A549 (cell line): ENCODE results near the gene TGM4. TPM values are rescaled to one million over a fixed set of nuclear protein-coding genes. Genes with fewer than 3 reads are reported as not detected.

Experiments
- ATAC-seq, 2 experiments: fragments of 200-7000 bp in 1 of 2; fragments of >200 bp in 1 of 2; cut with Nextera tagmentation in 1 of 2; cut with Tn5 transposase in 1 of 2; 3 replicates each; pipeline versions ENCODE4 v1.8.0 to v1.9.1; 2018 to 2020; ENCODE audit warnings: mild to moderate bottlenecking in 1 of 2, moderate library complexity in 1 of 2
- CTCF ChIA-PET: fragments of 300-600 bp; sonication (Branson Sonifier 250); formaldehyde crosslinking; extraction: SDS; loops from one replicate; lab custom pipeline; 2021; ENCODE audit warnings: antibody characterized with exemption, inconsistent platforms; lab: Yijun Ruan, JAX
- POLR2A ChIA-PET: fragments of 350-600 bp; formaldehyde crosslinking; extraction: SDS; loops from one replicate; lab custom pipeline; 2021; ENCODE audit warnings: antibody characterized with exemption, inconsistent platforms; lab: Yijun Ruan, JAX
- DNase-seq, 2 experiments: peaks; one replicate each; pipeline versions ENCODE4 v3.0.0 to v3.0.0-alpha.2; 2011 to 2016; ENCODE audit warnings: low read depth in 1 of 2, low spot score in 1 of 2
- FAIRE-seq: peaks from 2 replicates; lab custom pipeline; 2011; peaks lifted over from hg19 to GRCh38; lab: Jason Lieb, UNC
- H3K27ac ChIP-seq, 2 experiments: fragments of >200 bp; sonication (Bioruptor Twin); formaldehyde crosslinking; 3 replicates each; pipeline ENCODE4 v1.5.1; 2016 to 2017
- H3K4me1 ChIP-seq: fragments of >200 bp; sonication (Bioruptor Twin); formaldehyde crosslinking; 3 replicates; pipeline ENCODE4 v1.6.1; 2016
- H3K4me2 ChIP-seq: fragments of >200 bp; sonication (Bioruptor Twin); formaldehyde crosslinking; 3 replicates; pipeline ENCODE4 v1.6.1; 2016
- H3K4me3 ChIP-seq: fragments of >200 bp; sonication (Bioruptor Twin); formaldehyde crosslinking; 3 replicates; pipeline ENCODE4 v1.5.1; 2016
- H3K9me3 ChIP-seq: fragments of >200 bp; sonication (Bioruptor Twin); formaldehyde crosslinking; 3 replicates; pipeline ENCODE4 v1.6.1; 2016
- BHLHE40 ChIP-seq: IDR thresholded peaks from 2 replicates; pipeline ENCODE4 v1.6.1; 2012; ENCODE audit warnings: low read depth, low read length, inconsistent platforms
- CBX2 ChIP-seq: fragments of 200-600 bp; sonication (generic); IDR thresholded peaks from 2 replicates; pipeline ENCODE4 v1.6.1; 2016; ENCODE audit warnings: low read depth, mild to moderate bottlenecking, borderline replicate concordance
- CEBPB ChIP-seq, 2 experiments: fragments of >200 bp in 1 of 2; sonication (Bioruptor Twin) in 1 of 2; formaldehyde crosslinking in 1 of 2; IDR thresholded peaks; 2 replicates each; pipeline ENCODE4 v1.6.1; 2012 to 2016
- EHMT2 ChIP-seq: fragments of 200-600 bp; sonication (generic); IDR thresholded peaks from 2 replicates; pipeline ENCODE4 v1.6.1; 2016; ENCODE audit warnings: antibody characterized with exemption, low read depth, mild to moderate bottlenecking, moderate library complexity
- FOSB ChIP-seq: fragments of 250-450 bp; sonication (Bioruptor Pico); IDR thresholded peaks from 2 replicates; pipeline ENCODE4 v1.5.0; 2020; ENCODE audit warnings: mild to moderate bottlenecking, moderate library complexity
- FOSL2 ChIP-seq, 2 experiments: fragments of 450-650 bp in 1 of 2; fragments of >200 bp in 1 of 2; sonication (Bioruptor Twin) in 1 of 2; formaldehyde crosslinking; IDR thresholded peaks; 2 replicates each; pipeline versions ENCODE4 v1.5.0 to v1.6.1; 2016 to 2020; ENCODE audit warnings: mild to moderate bottlenecking in 1 of 2, moderate library complexity in 1 of 2
- GATA3 ChIP-seq: IDR thresholded peaks from 2 replicates; pipeline ENCODE4 v1.6.1; 2012; ENCODE audit warnings: borderline replicate concordance
- HDAC2 ChIP-seq: fragments of 200-600 bp; sonication (generic); IDR thresholded peaks from 2 replicates; pipeline ENCODE4 v1.6.1; 2016
- HOXA7 ChIP-seq: fragments of 250-450 bp; sonication (Bioruptor Pico); IDR thresholded peaks from 2 replicates; pipeline ENCODE4 v1.5.0; 2020; ENCODE audit warnings: mild to moderate bottlenecking, moderate library complexity
- HOXB13 ChIP-seq: fragments of 250-450 bp; sonication (Bioruptor Pico); IDR thresholded peaks from 2 replicates; pipeline ENCODE4 v1.5.0; 2020; ENCODE audit warnings: low read depth, mild to moderate bottlenecking, moderate library complexity
- JUN ChIP-seq, 2 experiments: fragments of >200 bp; sonication (Bioruptor Twin); formaldehyde crosslinking; IDR thresholded peaks; 2 replicates in 1 of 2; 3 replicates in 1 of 2; pipeline ENCODE4 v1.6.1; 2016 to 2017
- MAFK ChIP-seq: fragments of 450-650 bp; IDR thresholded peaks from 2 replicates; pipeline ENCODE4 v1.6.1; 2014; ENCODE audit not compliant: partially characterized antibody
- SREBF2 ChIP-seq: fragments of 450-650 bp; IDR thresholded peaks from 2 replicates; pipeline ENCODE4 v1.6.1; 2014; ENCODE audit warnings: mild to moderate bottlenecking, moderate library complexity
- TFCP2L1 ChIP-seq: fragments of 250-450 bp; sonication (Bioruptor Pico); IDR thresholded peaks from 2 replicates; pipeline ENCODE4 v1.5.0; 2021; ENCODE audit warnings: mild to moderate bottlenecking
- ZC3H11A ChIP-seq: fragments of 450-650 bp; IDR thresholded peaks from 2 replicates; pipeline ENCODE4 v1.6.1; 2014; ENCODE audit warnings: antibody characterized with exemption, mild to moderate bottlenecking
- ZFP36 ChIP-seq: fragments of 450-650 bp; IDR thresholded peaks from 2 replicates; pipeline ENCODE4 v1.6.1; 2014; ENCODE audit warnings: borderline replicate concordance; ENCODE audit not compliant: partially characterized antibody
- ZNF302 ChIP-seq: fragments of 250-450 bp; sonication (Bioruptor Pico); IDR thresholded peaks from 2 replicates; pipeline ENCODE4 v1.9.0; 2021; ENCODE audit warnings: inconsistent platforms, mild to moderate bottlenecking, moderate library complexity
- WGBS: methylation state at CpG from one replicate; pipeline ENCODE4 v1.1.6; 2017; ENCODE audit errors: missing lambda C conversion rate; 5-methylcytosine and 5-hydroxymethylcytosine counted together
- polyA plus RNA-seq, 4 experiments: library from polyadenylated mRNA; depleted of rRNA in 3 of 4; stranded (reverse); fragments of >200 nt; fragmentation: RNase III in 1 of 4; extraction: RNeasy Plus Mini Kit Qiagen cat#74134 plus additional on column Dnase treatment in 1 of 4; gene quantifications; 2 replicates in 3 of 4; 3 replicates in 1 of 4; pipeline ENCODE4 v1.2.3, GENCODE V29; 2011 to 2017
- TF ChIP-seq, protein P1 (sequence below): fragments of 150-350 bp; IDR thresholded peaks from 2 replicates; pipeline ENCODE4 v1.6.1; 2014; ENCODE audit warnings: low read depth, mild to moderate bottlenecking, low read length
- TF ChIP-seq, protein P2 (sequence below): IDR thresholded peaks from 2 replicates; pipeline ENCODE4 v1.6.1; 2012
- TF ChIP-seq, protein P3 (sequence below): fragments of >200 bp; sonication (Bioruptor Twin); formaldehyde crosslinking; IDR thresholded peaks from 3 replicates; pipeline ENCODE4 v1.6.1; 2016

The TGM4 gene
- polyA plus RNA-seq, 2 of the 4 experiments (the other 2 are of a cell fraction), result 0.01 TPM; not detected in 1

DNA sequence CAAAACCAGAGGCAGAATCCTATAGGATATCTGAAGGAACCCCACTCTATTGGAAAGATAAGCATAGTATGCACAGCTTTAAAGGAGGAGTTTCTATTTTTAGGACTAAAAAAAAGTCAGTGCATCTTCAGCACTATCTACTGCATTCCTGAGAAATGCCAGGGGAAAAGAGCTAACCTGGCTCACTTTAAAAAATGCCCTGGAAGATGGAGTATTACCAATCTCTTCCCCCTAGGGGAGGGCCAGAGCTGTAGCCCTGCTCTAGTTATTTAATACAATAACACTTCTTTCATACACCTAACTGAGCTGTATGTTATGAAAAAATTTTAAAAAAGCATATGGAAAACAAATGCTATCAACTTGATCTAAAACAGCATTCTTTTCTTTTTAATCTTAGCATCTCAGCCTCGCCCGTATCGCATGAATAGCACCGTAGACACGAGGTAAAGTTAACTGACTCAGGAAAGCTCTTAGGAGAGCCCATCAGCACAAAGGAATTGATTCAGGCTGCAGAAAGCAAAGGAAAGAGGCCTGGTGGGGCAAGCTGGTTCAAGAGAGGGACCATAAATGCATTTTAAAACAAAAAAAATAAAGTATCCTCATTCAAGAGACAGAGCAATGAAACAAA lies 50.2 kb downstream of the TGM4 start:
- POLR2A ChIA-PET, result interaction anchor here (0.8 kb wide), 1 partner anchor 52 kb away, joined by 3 read pairs; the partner anchor contains the start of genes EXOSC7 and ZDHHC3
- TF ChIP-seq ZNF302 (CRISPR knock-in tag) (no peak), TFCP2L1 (CRISPR knock-in tag) (no peak)
- TF ChIP-seq, all 56 proteins: peak for 0
- H3K4me3 ChIP-seq, result no peak overlapping the region
- H3K27ac ChIP-seq, result no peak overlapping the region
- ATAC-seq, result no peak
- 92% methylated on average over 5 of the region's 5 CpGs for WGBS
- H3K9me3 ChIP-seq, result no peaks in the 10 kb centered on the region
- DNase-seq, result no peak
- H3K4me2 ChIP-seq, result no peak overlapping the region
- CTCF ChIA-PET, result interaction anchor here (1.1 kb wide), 1 partner anchor 10 kb away, joined by 3 read pairs; no protein-coding TSS in a partner anchor
- no peaks in the 10 kb centered on the region for H3K4me1 ChIP-seq
- FAIRE-seq, result no peak

DNA sequence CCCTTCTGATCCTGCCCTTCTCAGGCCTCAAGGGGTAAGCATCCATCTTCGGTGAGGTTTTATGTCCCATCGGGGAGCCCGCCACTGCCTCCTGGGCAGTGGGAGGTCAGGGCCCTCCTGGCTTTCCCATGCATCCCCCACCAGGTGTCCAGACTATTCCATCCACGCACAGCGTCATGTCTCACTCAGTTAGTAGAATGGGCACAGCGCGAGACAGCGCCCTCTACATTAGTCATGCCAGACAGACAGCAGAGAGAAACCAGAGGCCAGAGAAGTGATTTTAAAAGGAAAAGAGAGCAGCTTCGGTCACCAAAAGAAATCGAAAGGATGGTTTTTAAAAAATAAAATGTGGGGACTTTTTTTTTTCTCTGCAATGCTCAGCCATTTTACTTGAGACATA lies 51.8 kb downstream of the TGM4 start:
- ATAC-seq (no peak), DNase-seq (no peak), FAIRE-seq (no peak)
- Histone ChIP-seq H3K27ac (no peak overlapping the region), H3K4me3 (no peak overlapping the region), H3K4me2 (no peak overlapping the region), H3K4me1 (no peaks in the 10 kb centered on the region), H3K9me3 (no peaks in the 10 kb centered on the region)
- WGBS, result 98% methylated on average over 9 of the region's 10 CpGs
- ChIA-PET CTCF (no interaction called here), POLR2A (no interaction called here)
- TF ChIP-seq FOSL2 (IDR thresholded peaks at IDR 0.05) (no peak), FOSL2 (CRISPR knock-in tag; IDR thresholded peaks at IDR 0.05) (no peak), JUN (IDR thresholded peaks at IDR 0.05) (no peak), TFCP2L1 (CRISPR knock-in tag) (no peak), MAFK (no peak), HOXB13 (CRISPR knock-in tag) (no peak), BHLHE40 (no peak), CBX2 (no peak), GATA3 (no peak), HOXA7 (CRISPR knock-in tag) (no peak), ZFP36 (no peak)
- TF ChIP-seq, protein P1, sequence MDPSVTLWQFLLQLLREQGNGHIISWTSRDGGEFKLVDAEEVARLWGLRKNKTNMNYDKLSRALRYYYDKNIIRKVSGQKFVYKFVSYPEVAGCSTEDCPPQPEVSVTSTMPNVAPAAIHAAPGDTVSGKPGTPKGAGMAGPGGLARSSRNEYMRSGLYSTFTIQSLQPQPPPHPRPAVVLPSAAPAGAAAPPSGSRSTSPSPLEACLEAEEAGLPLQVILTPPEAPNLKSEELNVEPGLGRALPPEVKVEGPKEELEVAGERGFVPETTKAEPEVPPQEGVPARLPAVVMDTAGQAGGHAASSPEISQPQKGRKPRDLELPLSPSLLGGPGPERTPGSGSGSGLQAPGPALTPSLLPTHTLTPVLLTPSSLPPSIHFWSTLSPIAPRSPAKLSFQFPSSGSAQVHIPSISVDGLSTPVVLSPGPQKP, result no peak
- TF ChIP-seq, protein P2, sequence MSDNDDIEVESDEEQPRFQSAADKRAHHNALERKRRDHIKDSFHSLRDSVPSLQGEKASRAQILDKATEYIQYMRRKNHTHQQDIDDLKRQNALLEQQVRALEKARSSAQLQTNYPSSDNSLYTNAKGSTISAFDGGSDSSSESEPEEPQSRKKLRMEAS, result no peak

DNA sequence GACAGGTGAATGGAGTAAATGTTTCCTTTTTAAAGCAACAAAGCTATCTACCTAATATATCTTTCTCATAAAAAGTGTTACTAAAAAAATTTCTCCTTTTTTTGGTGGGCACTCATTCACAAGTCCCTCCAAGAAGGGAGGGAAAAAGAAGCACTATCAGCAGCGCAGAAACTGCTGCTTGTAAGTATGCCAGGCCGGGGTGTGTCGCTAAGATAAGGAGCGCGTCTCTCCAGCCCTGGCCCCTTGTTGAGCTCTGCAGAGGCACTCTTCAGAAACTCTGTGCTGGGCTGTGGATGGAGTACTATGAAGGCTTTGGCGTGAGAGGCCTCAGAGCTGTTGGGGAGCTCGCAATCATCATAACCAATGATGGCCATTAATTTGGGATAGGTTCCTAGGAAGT lies 52.5 kb downstream of the TGM4 start:
- ATAC-seq, result no peak
- no peak for FAIRE-seq
- WGBS, result 97% methylated on average over 7 of the region's 7 CpGs
- Histone ChIP-seq H3K4me2 (no peak overlapping the region), H3K4me3 (no peak overlapping the region), H3K9me3 (no peaks in the 10 kb centered on the region), H3K4me1 (no peaks in the 10 kb centered on the region), H3K27ac (no peak overlapping the region)
- ChIA-PET CTCF (no interaction called here), POLR2A (no interaction called here)
- no peak for TF ChIP-seq EHMT2
- no peak for TF ChIP-seq ZC3H11A
- TF ChIP-seq, protein P1, result no peak
- TF ChIP-seq FOSB (CRISPR knock-in tag), result no peak
- TF ChIP-seq, protein P3, sequence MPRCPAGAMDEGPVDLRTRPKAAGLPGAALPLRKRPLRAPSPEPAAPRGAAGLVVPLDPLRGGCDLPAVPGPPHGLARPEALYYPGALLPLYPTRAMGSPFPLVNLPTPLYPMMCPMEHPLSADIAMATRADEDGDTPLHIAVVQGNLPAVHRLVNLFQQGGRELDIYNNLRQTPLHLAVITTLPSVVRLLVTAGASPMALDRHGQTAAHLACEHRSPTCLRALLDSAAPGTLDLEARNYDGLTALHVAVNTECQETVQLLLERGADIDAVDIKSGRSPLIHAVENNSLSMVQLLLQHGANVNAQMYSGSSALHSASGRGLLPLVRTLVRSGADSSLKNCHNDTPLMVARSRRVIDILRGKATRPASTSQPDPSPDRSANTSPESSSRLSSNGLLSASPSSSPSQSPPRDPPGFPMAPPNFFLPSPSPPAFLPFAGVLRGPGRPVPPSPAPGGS, result no peak
- no peak for TF ChIP-seq CEBPB (IDR thresholded peaks at IDR 0.05)
- TF ChIP-seq HDAC2, result no peak
- no peak for TF ChIP-seq SREBF2
- no peak for DNase-seq
